K562 (cell line): ENCODE data around the gene RCBTB1.

ENCODE experiments used
- CCAR2 ChIP-seq: fragments of 200-400 bp; formaldehyde crosslinking; IDR thresholded peaks from 2 replicates; pipeline ENCODE4 v1.6.1; 2017; ENCODE audit warnings: mild to moderate bottlenecking, low read depth, low read length
- EP300 ChIP-seq: IDR thresholded peaks from 2 replicates; pipeline ENCODE4 v1.6.1; 2012; ENCODE audit warnings: low read length, improper control_type of control experiment
- GMEB1 ChIP-seq: fragments of 250-450 bp; sonication (Bioruptor Pico); IDR thresholded peaks from 2 replicates; pipeline ENCODE4 v1.4.0; 2020; ENCODE audit warnings: mild to moderate bottlenecking
- JUNB ChIP-seq: fragments of 450-650 bp; formaldehyde crosslinking; conservative IDR thresholded peaks from 2 replicates; pipeline ENCODE4 v1.4.0; 2020; ENCODE audit warnings: mild to moderate bottlenecking
- KAT8 ChIP-seq: fragments of 450-650 bp; IDR thresholded peaks from 2 replicates; pipeline ENCODE4 v1.6.1; 2016; ENCODE audit warnings: low read depth, mild to moderate bottlenecking
- MGA ChIP-seq: fragments of 450-650 bp; IDR thresholded peaks from 2 replicates; pipeline ENCODE4 v1.6.1; 2016; ENCODE audit warnings: mild to moderate bottlenecking, moderate library complexity
- NFIC ChIP-seq: fragments of 450-650 bp; IDR thresholded peaks from 2 replicates; pipeline ENCODE4 v1.6.1; 2017; ENCODE audit warnings: mild to moderate bottlenecking, inconsistent platforms
- POLR2A ChIP-seq: fragments of 450-650 bp; conservative IDR thresholded peaks from 2 replicates; pipeline ENCODE4 v1.6.1; 2016
- POLR2AphosphoS5 ChIP-seq: IDR thresholded peaks from 2 replicates; pipeline ENCODE4 v1.6.1; 2011; ENCODE audit warnings: mild to moderate bottlenecking, low read depth, low read length, moderate library complexity; ENCODE audit not compliant: control insufficient read depth, insufficient read depth
- SP2 ChIP-seq: IDR thresholded peaks from 2 replicates; pipeline ENCODE4 v1.6.1; 2011; ENCODE audit warnings: mild to moderate bottlenecking, low read depth, low read length, moderate library complexity; ENCODE audit not compliant: poor library complexity, severe bottlenecking; ENCODE audit errors: extremely low read depth
- ZNF174 ChIP-seq: fragments of 250-450 bp; sonication (Bioruptor Pico); IDR thresholded peaks from 2 replicates; pipeline ENCODE4 v1.4.0; 2020; ENCODE audit warnings: mild to moderate bottlenecking

- TF ChIP-seq SP2 (no peak), GMEB1 (CRISPR knock-in tag) (no peak), KAT8 (no peak), EP300 (no peak), CCAR2 (no peak), NFIC (no peak), MGA (no peak), JUNB (no peak), POLR2AphosphoS5 (no peak), POLR2A (no peak), ZNF174 (CRISPR knock-in tag) (no peak)
Observed at GRCh38 chr13:49539746-49540145, 45.6 kb downstream of the RCBTB1 start.
